Panc1 (cell line): ENCODE results near the gene RNF186. TPM values are rescaled to one million over a fixed set of nuclear protein-coding genes. Genes with fewer than 3 reads are reported as not detected.

Experiments
- ATAC-seq: fragments of 200-7000 bp; cut with Tn5 transposase; 2 replicates; pipeline ENCODE4 v1.9.1; 2020; ENCODE audit warnings: mild to moderate bottlenecking, moderate library complexity
- BruUV-seq: library from RNA; stranded (reverse); fragments of 400-500 nt; replicated peaks from 2 replicates; lab custom pipeline; 2021; lab: Mats Ljungman, UMichigan
- CTCF ChIA-PET: fragments of 300-600 bp; sonication (Branson Sonifier 250); formaldehyde crosslinking; loops from one replicate; lab custom pipeline; 2022; ENCODE audit warnings: antibody characterized with exemption; lab: Charles Lee
- POLR2A ChIA-PET: fragments of 300-600 bp; sonication (Branson Sonifier 250); formaldehyde crosslinking; loops from one replicate; lab custom pipeline; 2022; ENCODE audit warnings: antibody characterized with exemption; lab: Charles Lee
- DNase-seq: peaks from one replicate; pipeline ENCODE4 v3.0.0-alpha.2; 2010; ENCODE audit warnings: low read depth, low spot score
- H3K27ac ChIP-seq: 2 replicates; pipeline ENCODE4 v1.5.1; 2011; ENCODE audit warnings: mild to moderate bottlenecking, low read length, inconsistent platforms
- H3K27me3 ChIP-seq: fragments of 200-500 bp; sonication (Bioruptor generic); 2 replicates; pipeline ENCODE4 v1.6.0; 2014; ENCODE audit warnings: low read length, inconsistent platforms; ENCODE audit not compliant: control insufficient read depth, insufficient read depth
- H3K36me3 ChIP-seq: fragments of 200-500 bp; sonication (Bioruptor generic); 2 replicates; pipeline ENCODE4 v1.5.1; 2014; ENCODE audit warnings: inconsistent platforms, mild to moderate bottlenecking, low read length, moderate library complexity; ENCODE audit not compliant: control insufficient read depth, insufficient read depth
- H3K4me1 ChIP-seq: 2 replicates; pipeline ENCODE4 v1.5.1; 2011; ENCODE audit warnings: inconsistent platforms, mild to moderate bottlenecking, low read length, moderate library complexity; ENCODE audit not compliant: control insufficient read depth, insufficient read depth
- H3K4me3 ChIP-seq, 2 experiments: 2 replicates each; pipeline ENCODE4 v1.5.1; 2011 to 2012; ENCODE audit warnings: low read depth in 2 of 2, low read length in 2 of 2, mild to moderate bottlenecking in 2 of 2, inconsistent platforms in 1 of 2, moderate library complexity in 1 of 2
- H3K9me3 ChIP-seq: fragments of 200-500 bp; sonication (Bioruptor generic); 2 replicates; pipeline ENCODE4 v1.5.1; 2014; ENCODE audit warnings: low read depth, mild to moderate bottlenecking, inconsistent platforms, low read length, moderate library complexity; ENCODE audit not compliant: control insufficient read depth, insufficient read depth
- POLR2AphosphoS5 ChIP-seq: IDR thresholded peaks from 2 replicates; pipeline ENCODE4 v1.6.1; 2012; ENCODE audit warnings: mild to moderate bottlenecking, low read depth, low read length, moderate library complexity
- SIN3A ChIP-seq: IDR thresholded peaks from 2 replicates; pipeline ENCODE4 v1.6.1; 2012; ENCODE audit warnings: low read depth, mild to moderate bottlenecking, low read length, moderate library complexity, borderline replicate concordance; ENCODE audit not compliant: insufficient read depth
- TCF7L2 ChIP-seq: IDR thresholded peaks from 2 replicates; pipeline ENCODE4 v1.6.1; 2011; ENCODE audit warnings: mild to moderate bottlenecking, low read depth, low read length, inconsistent platforms
- in situ Hi-C: cut with HindIII; loops from 2 replicates; pipeline ENCODE4 v1.10.0; 2016; ENCODE audit warnings: low sequenced_read_pairs, low pct_unique_long_range_greater_than_20kb
- intact Hi-C: fragments of 100-400 bp; cut with micrococcal nuclease; formaldehyde crosslinking; loops from one replicate; pipeline ENCODE4 v1.10.0; 2022; ENCODE audit not compliant: unreplicated experiment
- total RNA-seq: library from RNA; stranded (reverse); gene quantifications from one replicate; pipeline ENCODE4 v1.2.1, GENCODE V29; 2021; ENCODE audit not compliant: unreplicated experiment
- TF ChIP-seq, protein P1 (sequence below), 2 experiments: IDR thresholded peaks; 2 replicates each; pipeline ENCODE4 v1.6.1; 2011 to 2012; ENCODE audit warnings: low read depth in 2 of 2, control low read depth in 1 of 2, low read length in 1 of 2, mild to moderate bottlenecking in 1 of 2, moderate library complexity in 1 of 2; ENCODE audit not compliant: insufficient read depth in 1 of 2
- TF ChIP-seq, protein P2 (sequence below): fragments of 450-650 bp; IDR thresholded peaks from 2 replicates; pipeline ENCODE4 v1.5.1; 2017; ENCODE audit warnings: mild to moderate bottlenecking

The RNF186 gene
- total RNA-seq, 1 experiment from 2014 or later, result not detected

DNA sequence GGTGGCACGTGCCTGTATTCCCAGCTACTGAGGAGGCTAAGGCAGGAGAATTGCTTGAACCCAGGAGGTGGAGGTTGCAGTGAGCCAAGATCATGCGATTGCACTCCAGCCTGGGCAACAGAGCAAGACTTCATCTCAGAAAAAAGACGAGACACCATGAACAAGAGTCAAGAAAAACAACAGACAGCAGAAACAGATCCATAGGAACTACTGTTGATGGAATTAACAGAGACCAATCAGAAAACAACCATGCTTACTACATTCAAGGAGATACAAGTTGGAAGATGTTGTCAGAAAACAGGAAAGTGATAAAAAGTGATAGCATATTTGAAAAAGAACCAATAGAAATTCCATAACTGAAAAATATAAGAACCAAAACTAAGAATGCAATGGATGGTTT is 47.9 kb upstream of the RNF186 start:
- no peak for DNase-seq

DNA sequence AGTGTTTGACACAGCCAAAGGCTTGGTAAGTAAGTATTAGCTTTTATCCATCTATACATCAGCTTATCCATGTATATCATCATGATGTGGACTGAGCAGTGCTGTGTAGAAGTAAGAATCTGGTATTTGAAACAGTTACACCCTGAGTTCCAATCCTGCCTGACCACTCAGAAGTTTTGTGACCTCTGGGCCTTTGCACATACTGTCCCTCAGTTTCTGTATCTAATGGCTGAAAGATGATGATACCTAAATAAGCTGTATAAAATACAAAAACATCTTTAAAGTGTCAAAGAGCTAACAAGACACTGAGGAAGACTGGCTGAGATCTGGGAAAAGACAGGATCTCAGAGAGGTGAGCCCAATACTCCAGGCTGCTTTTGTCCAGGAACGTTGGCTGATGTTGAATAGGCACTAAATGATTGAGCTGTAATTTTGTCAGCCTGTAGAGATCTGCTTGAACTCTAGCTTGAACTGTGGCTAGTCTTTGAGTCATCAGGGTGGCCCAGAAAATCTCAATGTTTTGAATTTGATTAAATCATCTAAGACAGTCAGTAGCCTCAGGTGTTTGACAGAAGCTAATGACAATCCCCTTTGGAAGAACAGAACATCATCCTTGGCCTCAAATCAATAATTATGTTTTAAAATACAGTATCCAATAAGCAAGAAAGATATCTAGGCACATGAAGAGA is 46.9 kb upstream of the RNF186 start:
- H3K36me3 ChIP-seq, result no peaks in the 10 kb centered on the region
- intact Hi-C loops, result no loop called here
- H3K27me3 ChIP-seq, result peaks cover 4% of the 10 kb centered on the region; the same call in 1 of the 2 replicates
- H3K9me3 ChIP-seq, result peaks cover 3% of the 10 kb centered on the region; the same call in 1 of the 2 replicates
- ChIA-PET POLR2A (interaction anchor here (0.6 kb wide), 1 partner anchor 475 kb away, joined by 5 read pairs; no protein-coding TSS in a partner anchor), CTCF (no interaction called here)
- TF ChIP-seq, protein P1, sequence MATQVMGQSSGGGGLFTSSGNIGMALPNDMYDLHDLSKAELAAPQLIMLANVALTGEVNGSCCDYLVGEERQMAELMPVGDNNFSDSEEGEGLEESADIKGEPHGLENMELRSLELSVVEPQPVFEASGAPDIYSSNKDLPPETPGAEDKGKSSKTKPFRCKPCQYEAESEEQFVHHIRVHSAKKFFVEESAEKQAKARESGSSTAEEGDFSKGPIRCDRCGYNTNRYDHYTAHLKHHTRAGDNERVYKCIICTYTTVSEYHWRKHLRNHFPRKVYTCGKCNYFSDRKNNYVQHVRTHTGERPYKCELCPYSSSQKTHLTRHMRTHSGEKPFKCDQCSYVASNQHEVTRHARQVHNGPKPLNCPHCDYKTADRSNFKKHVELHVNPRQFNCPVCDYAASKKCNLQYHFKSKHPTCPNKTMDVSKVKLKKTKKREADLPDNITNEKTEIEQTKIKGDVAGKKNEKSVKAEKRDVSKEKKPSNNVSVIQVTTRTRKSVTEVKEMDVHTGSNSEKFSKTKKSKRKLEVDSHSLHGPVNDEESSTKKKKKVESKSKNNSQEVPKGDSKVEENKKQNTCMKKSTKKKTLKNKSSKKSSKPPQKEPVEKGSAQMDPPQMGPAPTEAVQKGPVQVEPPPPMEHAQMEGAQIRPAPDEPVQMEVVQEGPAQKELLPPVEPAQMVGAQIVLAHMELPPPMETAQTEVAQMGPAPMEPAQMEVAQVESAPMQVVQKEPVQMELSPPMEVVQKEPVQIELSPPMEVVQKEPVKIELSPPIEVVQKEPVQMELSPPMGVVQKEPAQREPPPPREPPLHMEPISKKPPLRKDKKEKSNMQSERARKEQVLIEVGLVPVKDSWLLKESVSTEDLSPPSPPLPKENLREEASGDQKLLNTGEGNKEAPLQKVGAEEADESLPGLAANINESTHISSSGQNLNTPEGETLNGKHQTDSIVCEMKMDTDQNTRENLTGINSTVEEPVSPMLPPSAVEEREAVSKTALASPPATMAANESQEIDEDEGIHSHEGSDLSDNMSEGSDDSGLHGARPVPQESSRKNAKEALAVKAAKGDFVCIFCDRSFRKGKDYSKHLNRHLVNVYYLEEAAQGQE (IDR thresholded peaks at IDR 0.05; ENCODE audit: insufficient read depth in 1 of 2, low read depth in 2 of 2, low read length in 1 of 2), result no peak
- TF ChIP-seq TCF7L2 (no peak), POLR2AphosphoS5 (no peak), SIN3A (no peak)
- TF ChIP-seq, protein P2, sequence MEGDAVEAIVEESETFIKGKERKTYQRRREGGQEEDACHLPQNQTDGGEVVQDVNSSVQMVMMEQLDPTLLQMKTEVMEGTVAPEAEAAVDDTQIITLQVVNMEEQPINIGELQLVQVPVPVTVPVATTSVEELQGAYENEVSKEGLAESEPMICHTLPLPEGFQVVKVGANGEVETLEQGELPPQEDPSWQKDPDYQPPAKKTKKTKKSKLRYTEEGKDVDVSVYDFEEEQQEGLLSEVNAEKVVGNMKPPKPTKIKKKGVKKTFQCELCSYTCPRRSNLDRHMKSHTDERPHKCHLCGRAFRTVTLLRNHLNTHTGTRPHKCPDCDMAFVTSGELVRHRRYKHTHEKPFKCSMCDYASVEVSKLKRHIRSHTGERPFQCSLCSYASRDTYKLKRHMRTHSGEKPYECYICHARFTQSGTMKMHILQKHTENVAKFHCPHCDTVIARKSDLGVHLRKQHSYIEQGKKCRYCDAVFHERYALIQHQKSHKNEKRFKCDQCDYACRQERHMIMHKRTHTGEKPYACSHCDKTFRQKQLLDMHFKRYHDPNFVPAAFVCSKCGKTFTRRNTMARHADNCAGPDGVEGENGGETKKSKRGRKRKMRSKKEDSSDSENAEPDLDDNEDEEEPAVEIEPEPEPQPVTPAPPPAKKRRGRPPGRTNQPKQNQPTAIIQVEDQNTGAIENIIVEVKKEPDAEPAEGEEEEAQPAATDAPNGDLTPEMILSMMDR, result no peak
- in situ Hi-C loops, result no loop called here
- DNase-seq, result no peak
- BruUV-seq, result no TSS peak
- no peak for ATAC-seq
- no peak overlapping the region for H3K4me3 ChIP-seq
- H3K27ac ChIP-seq, result no peak overlapping the region
- no peaks in the 10 kb centered on the region for H3K4me1 ChIP-seq

More for the DNA sequence above, 47.9 kb upstream of the RNF186 start:
- intact Hi-C loops (no loop called here), in situ Hi-C loops (no loop called here)
- Histone ChIP-seq H3K4me1 (no peaks in the 10 kb centered on the region), H3K36me3 (no peaks in the 10 kb centered on the region), H3K27ac (no peak overlapping the region), H3K27me3 (peaks cover 4% of the 10 kb centered on the region; the same call in 1 of the 2 replicates), H3K4me3 (no peak overlapping the region), H3K9me3 (peaks cover 3% of the 10 kb centered on the region; the same call in 1 of the 2 replicates)
- ChIA-PET CTCF (no interaction called here), POLR2A (interaction anchor here (0.6 kb wide), 1 partner anchor 474 kb away, joined by 5 read pairs; no protein-coding TSS in a partner anchor)
- no peak for ATAC-seq
- BruUV-seq, result no TSS peak
- TF ChIP-seq SIN3A, result no peak
- no peak for TF ChIP-seq TCF7L2
- TF ChIP-seq POLR2AphosphoS5, result no peak
- TF ChIP-seq, protein P2, result no peak
- TF ChIP-seq, protein P1 (IDR thresholded peaks at IDR 0.05; ENCODE audit: insufficient read depth in 1 of 2, low read depth in 2 of 2, low read length in 1 of 2), result no peak
